Erythroblast (primary cell): ENCODE data around the gene MED22.

ENCODE experiments used
- GATA1 ChIP-seq: IDR thresholded peaks from 2 replicates; pipeline ENCODE4 v1.6.1; 2011; ENCODE audit warnings: low read depth, mild to moderate bottlenecking, control low read depth, low read length, moderate library complexity
- POLR2A ChIP-seq: IDR thresholded peaks from 2 replicates; pipeline ENCODE4 v1.6.1; 2011; ENCODE audit warnings: mild to moderate bottlenecking, low read length

DNA sequence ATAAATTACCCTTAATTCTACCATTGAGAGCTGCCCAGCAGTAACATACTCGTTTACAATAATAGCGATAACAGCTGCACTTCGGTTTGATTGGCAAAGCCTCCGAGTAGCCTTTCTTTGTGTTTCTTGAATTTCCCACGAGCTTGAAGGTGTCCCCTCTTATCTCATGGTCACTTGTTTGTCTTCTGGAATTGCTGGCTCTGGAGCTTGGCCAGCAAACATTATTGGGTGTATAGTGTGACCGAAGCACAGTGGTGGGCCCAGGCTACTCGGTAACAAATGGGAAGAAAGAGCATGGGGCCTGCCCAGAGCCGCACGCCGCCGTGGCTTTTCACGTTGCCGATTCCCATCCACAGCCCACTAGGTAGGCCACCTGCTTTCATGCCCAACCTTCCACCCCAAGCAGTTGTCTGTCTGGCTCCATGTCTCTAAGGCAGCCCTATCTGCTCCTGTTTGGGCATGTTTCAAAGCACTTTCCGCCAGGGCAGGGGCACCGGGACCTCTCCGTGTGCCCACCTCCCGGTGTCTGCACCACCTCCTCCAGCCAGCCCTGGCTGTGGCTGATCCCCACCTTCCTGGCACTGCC is 36.9 kb upstream of the MED22 start:
- TF ChIP-seq POLR2A = no peak
- TF ChIP-seq GATA1 = no peak
